ENCODE results near the gene MOB2. TPM values are rescaled to one million over a fixed set of nuclear protein-coding genes. Genes with fewer than 3 reads are reported as not detected.

MOB2 gene
- total and polyA plus RNA-seq, 9 of the 15 experiments (the other 6 are each of a cell fraction or from before 2014, with no cell fraction given), result 0.17 to 36.8 (median 19.2) TPM

GRCh38 chr11:1494650-1495049, 8.1 kb upstream of the MOB2 start:
- CTCF ChIA-PET (ENCODE audit: low intra/inter-chr PET ratio), result no interaction called here
- H3K36me3 ChIP-seq (ENCODE audit: control insufficient read depth, insufficient read depth, low read length), result no peaks in the 10 kb centered on the region
- H3K4me2 ChIP-seq (ENCODE audit: insufficient read depth, low read length), result no peak overlapping the region
- in situ Hi-C loops (cut with MboI) (no loop called here), intact Hi-C loops (cut with micrococcal nuclease) (no loop called here)
- FAIRE-seq, result no peak
- H4K20me1 ChIP-seq (replicated peaks; ENCODE audit: control insufficient read depth, insufficient read depth, low read length), result peaks cover 22% of the 10 kb centered on the region; the same call in 1 of the 2 replicates
- DNase-seq (ENCODE audit: extremely low read depth in 1 of 4, low spot score in 3 of 4), result no peak
- peaks cover 0 to 6% of the 10 kb centered on the region in 2 experiments; a peak in 1 of 5 replicates for H3K4me1 ChIP-seq (replicated peaks in 1 of 2; ENCODE audit: control insufficient read depth in 2 of 2, insufficient read depth in 2 of 2, low read length in 2 of 2)
- peaks cover 5% of the 10 kb centered on the region for H3K79me2 ChIP-seq (ENCODE audit: control insufficient read depth, insufficient read depth, low read length)
- WGBS (ENCODE audit: insufficient coverage, low coverage, missing lambda C conversion rate), result 22% methylated on average over 3 of the region's 3 CpGs
- no peak overlapping the region for H3K27ac ChIP-seq (ENCODE audit: extremely low read depth, low read depth, low read length)
- H3K9ac ChIP-seq (ENCODE audit: insufficient read depth in 1 of 2, low read depth in 2 of 2, low read length in 2 of 2), result no peak overlapping the region
- no peak for ATAC-seq
- H2AFZ ChIP-seq (ENCODE audit: low read depth, low read length), result no peak overlapping the region
- BruUV-seq (replicated peaks), result no TSS peak
- 0 out of 2 replicates have a peak, but pooled peaks cover 2% of the 10 kb centered on the region for H3K9me3 ChIP-seq (replicated peaks; ENCODE audit: control insufficient read depth, insufficient read depth, low read depth, low read length)
- no peaks in the 10 kb centered on the region for H3K27me3 ChIP-seq (ENCODE audit: control insufficient read depth in 2 of 2, insufficient read depth in 2 of 2, low read length in 2 of 2)
- TF ChIP-seq IFI16 (CRISPR knock-in tag; IDR thresholded peaks at IDR 0.05) (no peak), ZBTB12 (CRISPR knock-in tag; IDR thresholded peaks at IDR 0.05) (no peak), EP400 (IDR thresholded peaks at IDR 0.05) (no peak), TRIM24 (IDR thresholded peaks at IDR 0.05) (no peak), NCOA4 (IDR thresholded peaks at IDR 0.05; ENCODE audit: partially characterized antibody) (no peak), POLR2G (IDR thresholded peaks at IDR 0.05; ENCODE audit: low read depth, low read length) (no peak), ZNF41 (CRISPR knock-in tag; conservative IDR thresholded peaks at IDR 0.05) (no peak), RHOXF2B (CRISPR knock-in tag; conservative IDR thresholded peaks at IDR 0.05) (no peak), MAFK (IDR thresholded peaks at IDR 0.05; ENCODE audit: low read length) (no peak), CBX2 (IDR thresholded peaks at IDR 0.05; ENCODE audit: insufficient read depth, low read length, poor library complexity, severe bottlenecking) (no peak)
- POLR2A ChIA-PET, result no interaction called here
- no peak overlapping the region for H3K4me3 ChIP-seq
- H3K9me1 ChIP-seq (ENCODE audit: control insufficient read depth, insufficient read depth, low read length), result no peaks in the 10 kb centered on the region
